ENCODE results near the gene TBC1D9. TPM values are rescaled to one million over a fixed set of nuclear protein-coding genes. Genes with fewer than 3 reads are reported as not detected.

The TBC1D9 gene
- total RNA-seq, 3 donors from 2014 or later = 28.3 to 195 (median 152) TPM

DNA sequence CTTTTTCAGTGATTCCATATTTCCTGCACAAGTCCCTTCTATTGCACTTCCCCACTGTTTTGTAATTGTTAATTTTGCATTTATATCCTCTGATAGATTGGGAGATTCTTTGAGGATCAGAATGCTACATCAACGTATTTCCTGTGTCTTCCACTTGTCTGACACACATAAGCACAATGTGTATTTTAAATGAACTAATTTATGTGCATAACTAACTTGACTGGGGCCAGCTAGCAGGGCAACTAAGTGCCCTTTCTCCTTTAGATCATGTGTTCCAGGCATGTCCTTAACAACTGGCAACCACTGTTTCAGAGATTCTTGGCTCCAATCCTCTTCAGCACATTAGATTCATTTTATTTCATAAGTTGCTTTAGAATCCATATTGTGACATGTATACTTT, 171.7 kb downstream of the TBC1D9 start:
- Histone ChIP-seq H3K27me3 (peaks cover 0 to 5% of the 10 kb centered on the region in 2 donors), H3K4me3 (no peak overlapping the region), H3K27ac (no peak overlapping the region), H3K9me3 (no peaks in the 10 kb centered on the region), H3K4me1 (no peaks in the 10 kb centered on the region), H3K36me3 (no peaks in the 10 kb centered on the region)
- no peak for DNase-seq (ENCODE audit: low spot score in 2 of 2)
- TF ChIP-seq CTCF (IDR thresholded peaks at IDR 0.05) (no peak), POLR2A (IDR thresholded peaks at IDR 0.05) (no peak), POLR2AphosphoS5 (IDR thresholded peaks at IDR 0.05) (no peak)
- intact Hi-C loops (cut with DNase I; ENCODE audit: low total_unique reads) = no loop called here

DNA sequence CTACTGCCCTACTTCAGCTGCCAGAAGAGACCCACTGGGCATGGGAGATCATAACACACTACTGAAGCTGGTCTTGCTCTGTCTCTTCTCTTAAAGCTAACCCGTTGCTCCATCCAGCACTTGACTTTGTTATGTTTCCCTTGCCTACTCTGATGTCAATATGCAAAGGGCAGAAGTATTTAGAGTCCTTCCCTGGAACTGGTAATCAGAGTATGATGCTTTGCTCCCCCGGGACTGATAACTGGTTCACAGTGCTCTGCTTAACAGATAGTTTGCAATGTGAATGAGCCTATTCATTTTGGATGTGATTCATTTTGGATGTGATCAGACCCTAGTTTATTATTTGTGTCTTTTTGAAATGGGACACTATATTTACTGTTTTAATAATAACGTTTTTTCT, 175.1 kb downstream of the TBC1D9 start:
- intact Hi-C loops (cut with DNase I; ENCODE audit: low total_unique reads) = no loop called here
- Histone ChIP-seq H3K27ac (no peak overlapping the region), H3K36me3 (no peaks in the 10 kb centered on the region), H3K4me3 (no peak overlapping the region), H3K27me3 (peaks cover 0 to 16% of the 10 kb centered on the region in 2 donors), H3K4me1 (no peaks in the 10 kb centered on the region), H3K9me3 (no peaks in the 10 kb centered on the region)
- TF ChIP-seq POLR2A (IDR thresholded peaks at IDR 0.05) = no peak
- TF ChIP-seq CTCF (IDR thresholded peaks at IDR 0.05) = no peak
- TF ChIP-seq POLR2AphosphoS5 (IDR thresholded peaks at IDR 0.05) = no peak
- no peak for DNase-seq (ENCODE audit: low spot score in 2 of 2)

DNA sequence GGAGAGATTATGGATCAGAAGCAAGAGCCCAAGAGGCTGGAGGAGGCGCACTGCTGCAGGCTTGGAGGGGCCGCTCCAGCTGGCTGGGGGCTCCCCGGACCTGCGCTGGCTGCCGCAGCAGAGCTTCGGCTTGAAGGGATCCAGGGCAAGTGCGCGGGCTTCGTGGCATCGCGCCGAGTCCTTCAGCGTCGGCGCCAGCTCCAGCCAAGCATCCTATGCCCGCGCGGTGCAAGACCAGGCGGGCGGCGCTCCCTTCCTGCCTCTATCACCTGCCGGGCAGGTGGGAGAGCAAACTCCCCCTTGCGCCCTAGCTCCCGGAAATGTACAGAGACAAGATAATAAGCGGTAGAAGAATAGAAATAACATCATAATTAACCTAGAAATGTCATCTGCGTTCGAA, 176.9 kb downstream of the TBC1D9 start:
- Histone ChIP-seq H3K4me3 (peak overlapping the region in 1 of 3 donors; percentile 46), H3K9me3 (no peaks in the 10 kb centered on the region), H3K4me1 (no peaks in the 10 kb centered on the region), H3K36me3 (no peaks in the 10 kb centered on the region), H3K27ac (no peak overlapping the region), H3K27me3 (peaks cover 0 to 16% of the 10 kb centered on the region in 2 donors)
- intact Hi-C loops (cut with DNase I; ENCODE audit: low total_unique reads) = no loop called here
- TF ChIP-seq POLR2AphosphoS5 (IDR thresholded peaks at IDR 0.05) (no peak), CTCF (IDR thresholded peaks at IDR 0.05) (no peak)
- no peak for DNase-seq (ENCODE audit: low spot score in 2 of 2)

DNA sequence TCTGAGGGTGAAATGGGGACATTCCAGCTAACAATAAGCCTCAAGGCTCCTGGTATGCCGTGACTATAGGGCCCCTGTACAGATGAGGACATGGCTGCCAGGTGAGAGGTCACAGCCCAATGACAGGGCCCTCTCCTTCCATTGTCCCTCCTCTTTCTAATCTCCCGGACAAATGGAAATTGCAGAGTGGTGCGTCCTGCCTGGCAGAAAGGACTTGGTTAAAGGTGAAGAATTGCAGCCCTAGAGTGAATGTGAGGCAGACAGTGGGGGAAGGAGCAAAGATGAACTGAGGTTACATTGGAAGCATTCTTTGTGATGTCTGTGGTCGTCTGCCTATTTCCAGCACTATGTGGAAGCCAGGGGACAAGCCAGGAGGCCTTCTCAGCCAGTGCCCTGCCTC, 180.7 kb downstream of the TBC1D9 start:
- Histone ChIP-seq H3K4me1 (no peaks in the 10 kb centered on the region), H3K4me3 (no peak overlapping the region), H3K27ac (no peak overlapping the region), H3K9me3 (peaks cover 6 to 16% of the 10 kb centered on the region in 2 donors), H3K36me3 (no peaks in the 10 kb centered on the region), H3K27me3 (peaks cover 0 to 19% of the 10 kb centered on the region in 2 donors)
- intact Hi-C loops (cut with DNase I; ENCODE audit: low total_unique reads) = no loop called here
- DNase-seq (ENCODE audit: low spot score in 2 of 2) = no peak
- TF ChIP-seq POLR2AphosphoS5 (IDR thresholded peaks at IDR 0.05) (no peak), POLR2A (IDR thresholded peaks at IDR 0.05) (no peak), CTCF (IDR thresholded peaks at IDR 0.05) (no peak)

- no peak overlapping the region for H3K4me3 ChIP-seq
- DNase-seq (ENCODE audit: low spot score in 2 of 2) = no peak
- no peaks in the 10 kb centered on the region for H3K4me1 ChIP-seq
- no peak overlapping the region for H3K27ac ChIP-seq
- TF ChIP-seq CTCF (IDR thresholded peaks at IDR 0.05) (no peak), POLR2A (IDR thresholded peaks at IDR 0.05) (no peak), POLR2AphosphoS5 (IDR thresholded peaks at IDR 0.05) (no peak)
- no peaks in the 10 kb centered on the region for H3K36me3 ChIP-seq
- H3K27me3 ChIP-seq = peaks cover 0 to 12% of the 10 kb centered on the region in 2 donors
- peaks cover 6 to 16% of the 10 kb centered on the region in 2 donors for H3K9me3 ChIP-seq
- intact Hi-C loops (cut with DNase I; ENCODE audit: low total_unique reads) = no loop called here
Measured at GRCh38 chr4:140571620-140572019, 184.6 kb downstream of the TBC1D9 start.

Other genes starting within 250 kb of the TBC1D9 start
- gene ELMOD2, start 232.2 kb downstream of the TBC1D9 start, total RNA-seq = 10 to 100 TPM; 16.7 to 37.8 (median 19.0) TPM
- gene UCP1, start 187.4 kb downstream of the TBC1D9 start, total RNA-seq = 1 to 10 TPM in 1 of 3 donors, under 1 TPM in 1, not detected in 1; 0.29 to 1.3 TPM